GM12864 (cell line): ENCODE results near the gene RNF40.

Source experiments
- DNase-seq: peaks from one replicate; pipeline ENCODE4 v3.0.0-alpha.2; 2011; ENCODE audit warnings: low read depth
- H3K4me3 ChIP-seq: 2 replicates; pipeline ENCODE4 v1.5.1; 2011; ENCODE audit warnings: mild to moderate bottlenecking, low read depth, low read length, control low read depth
- CTCF ChIP-seq: IDR thresholded peaks from 2 replicates; pipeline ENCODE4 v1.5.1; 2011; ENCODE audit warnings: low read depth, mild to moderate bottlenecking, moderate library complexity, low read length, control low read depth, inconsistent platforms; ENCODE audit errors: missing control alignments

Gene RNF40

DNA sequence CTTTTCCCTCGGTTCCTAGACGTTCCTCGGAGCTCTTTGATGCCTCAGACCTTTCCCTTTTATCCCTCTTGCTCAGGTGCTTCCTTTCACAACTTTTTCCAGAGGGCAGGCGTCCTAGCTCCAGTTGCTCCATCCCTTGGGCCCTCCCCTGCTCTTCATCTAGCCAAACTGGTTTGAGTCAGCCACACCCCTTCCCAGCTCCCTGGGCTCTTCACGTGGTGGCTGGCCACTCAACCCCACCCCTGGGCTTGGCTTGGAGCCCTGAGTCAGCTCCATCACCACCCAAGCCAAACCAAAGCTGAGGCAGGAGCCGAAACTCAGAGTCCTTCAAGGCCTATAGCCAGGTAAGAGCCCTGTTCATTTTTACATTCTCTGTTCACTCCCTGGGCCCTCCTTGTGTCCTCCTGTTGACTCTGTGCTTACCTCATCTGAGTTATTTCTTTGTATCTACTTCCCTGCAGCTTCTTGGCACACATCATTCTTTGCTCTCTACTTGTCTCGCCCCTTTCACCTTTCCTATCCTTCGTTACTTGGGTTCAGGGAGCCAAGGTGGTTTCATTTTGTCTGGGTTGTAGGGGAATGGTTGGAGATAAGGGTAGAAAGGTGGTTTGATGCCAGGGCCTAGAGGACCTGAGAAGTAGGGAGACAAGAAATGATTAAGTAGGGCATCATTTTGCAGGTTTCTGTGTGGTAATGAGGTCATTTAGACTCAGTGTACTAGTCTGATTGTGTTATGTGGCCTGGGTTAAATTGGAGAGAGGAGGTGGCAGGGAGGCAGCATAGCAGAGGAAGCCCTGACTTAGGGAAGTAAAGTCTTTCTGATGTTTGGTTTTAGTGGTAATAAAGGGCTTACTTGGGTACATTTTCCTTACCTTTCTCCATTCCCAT lies 21.5 kb upstream of the RNF40 start:
- no peak for DNase-seq
- TF ChIP-seq CTCF = no peak
- no peak overlapping the region for H3K4me3 ChIP-seq

DNA sequence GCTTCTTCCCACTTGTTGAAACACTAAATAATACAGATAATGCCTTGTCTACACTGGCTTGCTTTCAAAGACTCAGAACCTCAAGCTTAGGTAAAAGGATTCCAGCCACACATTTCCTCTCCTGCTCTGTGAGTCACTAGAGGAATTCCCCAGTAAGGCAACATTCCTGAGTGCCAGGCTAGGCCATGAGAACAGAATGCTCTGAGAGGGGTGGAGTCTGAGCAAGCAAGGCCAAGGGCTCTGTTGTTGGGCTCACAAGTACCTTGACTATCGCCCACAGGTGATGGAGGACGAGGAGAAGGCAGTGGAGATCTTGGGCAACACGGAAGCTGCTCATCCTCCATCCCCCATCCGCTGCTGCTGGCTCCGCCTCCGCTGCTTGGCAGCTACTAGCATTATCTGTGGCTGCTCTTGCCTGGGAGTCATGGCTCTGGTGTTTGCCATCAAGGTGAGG lies 20.6 kb upstream of the RNF40 start:
- no peak overlapping the region for H3K4me3 ChIP-seq
- DNase-seq = no peak
- no peak for TF ChIP-seq CTCF

- TF ChIP-seq CTCF = no peak
- no peak overlapping the region for H3K4me3 ChIP-seq
- no peak for DNase-seq
These were observed 18.4 kb upstream of the RNF40 start for GRCh38 chr16:30743716-30744115.

DNA sequence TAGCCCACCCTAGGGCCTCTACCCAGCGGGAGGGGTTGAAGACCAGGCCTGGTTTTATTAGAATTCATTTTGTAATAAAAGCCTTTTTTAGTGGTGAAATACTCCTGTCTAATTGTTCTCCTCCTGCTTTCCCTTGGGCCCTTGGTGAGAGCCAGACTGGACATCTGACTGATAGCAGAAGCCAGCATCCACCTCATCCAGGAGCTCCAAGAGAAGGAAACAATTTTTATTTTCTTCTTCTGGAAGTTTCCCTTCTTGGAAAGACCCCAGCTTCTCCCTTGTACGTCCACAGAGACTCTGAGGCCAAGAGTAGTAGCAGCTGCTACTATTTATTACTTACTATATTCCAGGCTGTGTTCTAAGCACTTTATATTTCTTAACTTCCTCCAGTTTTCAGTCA lies 17.9 kb upstream of the RNF40 start:
- no peak for DNase-seq
- H3K4me3 ChIP-seq = no peak overlapping the region
- no peak for TF ChIP-seq CTCF

DNA sequence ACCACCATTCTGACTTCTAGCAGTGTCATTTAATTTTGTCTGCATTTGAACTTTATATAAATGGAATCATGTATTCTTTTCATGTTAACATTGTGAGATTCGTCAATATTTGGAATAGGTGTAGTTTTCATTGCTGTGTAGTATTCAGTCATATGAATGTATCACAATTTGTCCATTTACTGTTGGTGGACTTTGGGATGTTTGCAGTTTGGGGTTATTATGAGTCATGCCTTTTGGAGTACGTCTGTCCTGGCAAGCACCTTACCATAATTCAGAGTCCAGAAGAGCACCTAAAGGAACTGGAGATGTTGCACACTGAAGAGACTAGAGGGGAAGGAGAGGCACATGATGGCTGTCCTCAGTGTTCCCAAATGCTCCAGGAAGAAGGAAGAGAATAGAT lies 17.0 kb upstream of the RNF40 start:
- H3K4me3 ChIP-seq = no peak overlapping the region
- TF ChIP-seq CTCF = no peak
- no peak for DNase-seq

GRCh38 chr16:30746638-30747175 lies 15.4 kb upstream of the RNF40 start:
- no peak for DNase-seq
- no peak overlapping the region for H3K4me3 ChIP-seq
- no peak for TF ChIP-seq CTCF

- no peak for DNase-seq
- TF ChIP-seq CTCF = no peak
- peak overlapping the region; percentile 49 for H3K4me3 ChIP-seq
These were observed 14.8 kb upstream of the RNF40 start for GRCh38 chr16:30747331-30747730.
